Measurements from ENCODE around the gene ZAR1L. TPM values are rescaled to one million over a fixed set of nuclear protein-coding genes. Genes with fewer than 3 reads are reported as not detected.

Gene ZAR1L
- total and polyA plus RNA-seq, 2 of the 4 experiments (the other 2 are of a cell fraction) = not detected

DNA sequence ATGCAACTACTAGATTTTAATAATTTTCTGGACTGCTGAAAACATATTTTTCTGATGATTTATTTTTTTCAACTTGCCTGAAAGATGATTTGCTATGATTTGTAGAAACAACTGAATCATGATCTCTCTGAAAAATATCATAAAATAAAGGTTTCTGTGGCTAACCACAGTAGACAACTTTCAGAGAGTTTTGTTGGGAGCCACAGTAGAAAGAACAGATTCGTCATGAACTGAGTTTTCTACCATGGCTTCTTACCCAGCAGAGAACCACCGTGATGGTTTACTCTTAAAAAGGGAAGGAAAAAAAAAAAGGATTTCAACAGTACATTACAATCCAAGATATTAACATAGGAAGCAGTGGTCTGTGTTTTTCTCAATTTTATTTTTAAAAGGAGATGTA lies 18.0 kb downstream of the ZAR1L start:
- Histone ChIP-seq H3K27ac (ENCODE audit: insufficient read depth, low read length) (no peak overlapping the region), H4K20me1 (ENCODE audit: insufficient read depth, low read length) (no peaks in the 10 kb centered on the region), H4K8ac (ENCODE audit: low read depth in 2 of 2, low read length in 2 of 2) (no peak overlapping the region), H3K79me1 (ENCODE audit: low read depth in 1 of 2, low read length in 2 of 2) (no peaks in the 10 kb centered on the region), H3K56ac (ENCODE audit: extremely low read depth, insufficient read depth, low read length) (no peak overlapping the region), H3K9me3 (ENCODE audit: control insufficient read depth, insufficient read depth, low read length) (no peaks in the 10 kb centered on the region), H3K36me3 (ENCODE audit: control insufficient read depth, insufficient read depth, low read length) (0 out of 2 replicates have a peak, but pooled peaks cover 1% of the 10 kb centered on the region), H2AFZ (replicated peaks; ENCODE audit: low read length, poor library complexity) (no peak overlapping the region), H3K18ac (ENCODE audit: low read depth, low read length) (no peak overlapping the region), H2BK15ac (ENCODE audit: low read depth, low read length) (no peak overlapping the region), H3K14ac (replicated peaks; ENCODE audit: low read depth, low read length) (no peak overlapping the region), H3K4me1 (ENCODE audit: control insufficient read depth, insufficient read depth, low read length) (no peaks in the 10 kb centered on the region), H3K4me2 (ENCODE audit: low read depth, low read length) (no peak overlapping the region), H2BK120ac (ENCODE audit: low read depth, low read length) (no peak overlapping the region), H3K27me3 (ENCODE audit: control insufficient read depth, insufficient read depth, low read length) (peaks cover 3% of the 10 kb centered on the region), H2AK9ac (replicated peaks; ENCODE audit: low read depth, low read length, poor library complexity) (no peak overlapping the region), H3K9me1 (ENCODE audit: insufficient read depth, low read length) (no peaks in the 10 kb centered on the region), H3K23ac (ENCODE audit: low read depth, low read length) (no peak overlapping the region), H3K9ac (ENCODE audit: low read depth, low read length) (no peak overlapping the region), H2BK20ac (ENCODE audit: low read depth, low read length) (no peak overlapping the region), H4K91ac (ENCODE audit: insufficient read depth, low read depth, low read length) (no peak overlapping the region), H3K4ac (ENCODE audit: low read depth, low read length) (no peak overlapping the region), H2BK5ac (ENCODE audit: low read depth, low read length, poor library complexity, severe bottlenecking) (no peak overlapping the region), H2AK5ac (ENCODE audit: low read depth, low read length) (no peak overlapping the region), H4K5ac (ENCODE audit: low read depth, low read length) (no peak overlapping the region), H3K4me3 (ENCODE audit: insufficient read depth, low read depth, low read length) (no peak overlapping the region)
- TF ChIP-seq MAFK (IDR thresholded peaks at IDR 0.05; ENCODE audit: low read depth, low read length) (no peak), CEBPB (IDR thresholded peaks at IDR 0.05; ENCODE audit: low read depth, low read length) (no peak), MXI1 (IDR thresholded peaks at IDR 0.05; ENCODE audit: borderline replicate concordance, low read depth, low read length) (no peak), SMC3 (IDR thresholded peaks at IDR 0.05; ENCODE audit: low read depth, low read length) (no peak), BHLHE40 (IDR thresholded peaks at IDR 0.05; ENCODE audit: low read depth, low read length) (no peak), CHD1 (IDR thresholded peaks at IDR 0.05; ENCODE audit: low read depth, low read length) (no peak), NFE2L2 (IDR thresholded peaks at IDR 0.05; ENCODE audit: low read depth, low read length) (no peak), RCOR1 (IDR thresholded peaks at IDR 0.05; ENCODE audit: insufficient replicate concordance, low read length) (no peak), MAZ (IDR thresholded peaks at IDR 0.05; ENCODE audit: borderline replicate concordance, low read depth, low read length) (no peak), POLR2A (IDR thresholded peaks at IDR 0.05; ENCODE audit: low read depth, low read length) (no peak), RAD21 (IDR thresholded peaks at IDR 0.05; ENCODE audit: low read length) (no peak), RFX5 (IDR thresholded peaks at IDR 0.05; ENCODE audit: low read depth, low read length) (no peak), FOS (IDR thresholded peaks at IDR 0.05; ENCODE audit: low read depth, low read length) (no peak)
- TF ChIP-seq, protein P1, sequence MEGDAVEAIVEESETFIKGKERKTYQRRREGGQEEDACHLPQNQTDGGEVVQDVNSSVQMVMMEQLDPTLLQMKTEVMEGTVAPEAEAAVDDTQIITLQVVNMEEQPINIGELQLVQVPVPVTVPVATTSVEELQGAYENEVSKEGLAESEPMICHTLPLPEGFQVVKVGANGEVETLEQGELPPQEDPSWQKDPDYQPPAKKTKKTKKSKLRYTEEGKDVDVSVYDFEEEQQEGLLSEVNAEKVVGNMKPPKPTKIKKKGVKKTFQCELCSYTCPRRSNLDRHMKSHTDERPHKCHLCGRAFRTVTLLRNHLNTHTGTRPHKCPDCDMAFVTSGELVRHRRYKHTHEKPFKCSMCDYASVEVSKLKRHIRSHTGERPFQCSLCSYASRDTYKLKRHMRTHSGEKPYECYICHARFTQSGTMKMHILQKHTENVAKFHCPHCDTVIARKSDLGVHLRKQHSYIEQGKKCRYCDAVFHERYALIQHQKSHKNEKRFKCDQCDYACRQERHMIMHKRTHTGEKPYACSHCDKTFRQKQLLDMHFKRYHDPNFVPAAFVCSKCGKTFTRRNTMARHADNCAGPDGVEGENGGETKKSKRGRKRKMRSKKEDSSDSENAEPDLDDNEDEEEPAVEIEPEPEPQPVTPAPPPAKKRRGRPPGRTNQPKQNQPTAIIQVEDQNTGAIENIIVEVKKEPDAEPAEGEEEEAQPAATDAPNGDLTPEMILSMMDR (conservative IDR thresholded peaks at IDR 0.05; ENCODE audit: low read depth, low read length) = no peak
- TF ChIP-seq, protein P2, sequence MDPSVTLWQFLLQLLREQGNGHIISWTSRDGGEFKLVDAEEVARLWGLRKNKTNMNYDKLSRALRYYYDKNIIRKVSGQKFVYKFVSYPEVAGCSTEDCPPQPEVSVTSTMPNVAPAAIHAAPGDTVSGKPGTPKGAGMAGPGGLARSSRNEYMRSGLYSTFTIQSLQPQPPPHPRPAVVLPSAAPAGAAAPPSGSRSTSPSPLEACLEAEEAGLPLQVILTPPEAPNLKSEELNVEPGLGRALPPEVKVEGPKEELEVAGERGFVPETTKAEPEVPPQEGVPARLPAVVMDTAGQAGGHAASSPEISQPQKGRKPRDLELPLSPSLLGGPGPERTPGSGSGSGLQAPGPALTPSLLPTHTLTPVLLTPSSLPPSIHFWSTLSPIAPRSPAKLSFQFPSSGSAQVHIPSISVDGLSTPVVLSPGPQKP (IDR thresholded peaks at IDR 0.05; ENCODE audit: borderline replicate concordance, low read depth, low read length) = no peak
- TF ChIP-seq, protein P3, sequence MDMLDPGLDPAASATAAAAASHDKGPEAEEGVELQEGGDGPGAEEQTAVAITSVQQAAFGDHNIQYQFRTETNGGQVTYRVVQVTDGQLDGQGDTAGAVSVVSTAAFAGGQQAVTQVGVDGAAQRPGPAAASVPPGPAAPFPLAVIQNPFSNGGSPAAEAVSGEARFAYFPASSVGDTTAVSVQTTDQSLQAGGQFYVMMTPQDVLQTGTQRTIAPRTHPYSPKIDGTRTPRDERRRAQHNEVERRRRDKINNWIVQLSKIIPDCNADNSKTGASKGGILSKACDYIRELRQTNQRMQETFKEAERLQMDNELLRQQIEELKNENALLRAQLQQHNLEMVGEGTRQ (IDR thresholded peaks at IDR 0.05; ENCODE audit: low read depth, low read length) = no peak
- intact Hi-C loops (cut with micrococcal nuclease) (no loop called here), dilution Hi-C loops (cut with HindIII; ENCODE audit: low sequenced_read_pairs, unreplicated experiment) (no loop called here), in situ Hi-C loops (cut with MboI; ENCODE audit: low sequenced_read_pairs) (no loop called here)
- CTCF ChIA-PET = no interaction called here
- ATAC-seq (ENCODE audit: low read depth) (no peak), DNase-seq (no peak)
- WGBS, 2 experiments (ENCODE audit: extremely low coverage in 2 of 2, insufficient read length in 1 of 2) = no CpG with 5 or more reads among the region's 2 CpGs
- BruUV-seq (replicated peaks) = no TSS peak
- POLR2A ChIA-PET (ENCODE audit: unreplicated experiment) = no interaction called here
